Keratinocyte (primary cell): ENCODE results near the gene CAPN7. TPM values are rescaled to one million over a fixed set of nuclear protein-coding genes. Genes with fewer than 3 reads are reported as not detected.

Experiments used
- DNase-seq: peaks from one replicate; pipeline ENCODE4 v3.0.0-alpha.2; 2011; ENCODE audit warnings: low read depth, missing footprints, low spot score
- FAIRE-seq: peaks from 2 replicates; lab custom pipeline; 2011; peaks lifted over from hg19 to GRCh38; lab: Jason Lieb, UNC
- H2AFZ ChIP-seq: 2 replicates; pipeline ENCODE4 v1.6.0; 2012; ENCODE audit warnings: low read length, control low read depth, inconsistent platforms; ENCODE audit not compliant: control insufficient read depth
- H3K27ac ChIP-seq: 2 replicates; pipeline ENCODE4 v1.5.1; 2011; ENCODE audit warnings: low read length; ENCODE audit not compliant: control insufficient read depth, insufficient read depth
- H3K27me3 ChIP-seq: 3 replicates; pipeline ENCODE4 v1.6.0; 2011; ENCODE audit warnings: low read length; ENCODE audit not compliant: control insufficient read depth, insufficient read depth; ENCODE audit errors: extremely low read depth
- H3K36me3 ChIP-seq, 2 experiments: 2 replicates in 1 of 2; 3 replicates in 1 of 2; pipeline ENCODE4 v1.5.1; 2011; ENCODE audit warnings: low read length in 2 of 2, mild to moderate bottlenecking in 1 of 2; ENCODE audit not compliant: control insufficient read depth in 2 of 2, insufficient read depth in 2 of 2; ENCODE audit errors: extremely low read depth in 1 of 2
- H3K4me1 ChIP-seq: 3 replicates; pipeline ENCODE4 v1.5.1; 2011; ENCODE audit warnings: low read length; ENCODE audit not compliant: control insufficient read depth, insufficient read depth; ENCODE audit errors: extremely low read depth
- H3K4me2 ChIP-seq: 3 replicates; pipeline ENCODE4 v1.6.0; 2011; ENCODE audit warnings: low read depth, low read length; ENCODE audit not compliant: control insufficient read depth, insufficient read depth; ENCODE audit errors: extremely low read depth
- H3K4me3 ChIP-seq, 3 experiments: fragments of 200-600 bp in 1 of 3; sonication (generic) in 1 of 3; 2 replicates in 2 of 3; 3 replicates in 1 of 3; pipeline ENCODE4 v1.5.1; 2011 to 2016; ENCODE audit warnings: low read length in 3 of 3, mild to moderate bottlenecking in 3 of 3, control low read depth in 2 of 3, inconsistent platforms in 1 of 3, low read depth in 1 of 3, mixed read lengths in 1 of 3, mixed run types in 1 of 3, moderate library complexity in 1 of 3; ENCODE audit not compliant: control insufficient read depth in 2 of 3, insufficient read depth in 2 of 3; ENCODE audit errors: extremely low read depth in 1 of 3
- H3K79me2 ChIP-seq: 2 replicates; pipeline ENCODE4 v1.6.0; 2012; ENCODE audit warnings: low read length; ENCODE audit not compliant: control insufficient read depth, insufficient read depth
- H3K9ac ChIP-seq: 3 replicates; pipeline ENCODE4 v1.6.0; 2011; ENCODE audit warnings: low read length; ENCODE audit not compliant: control insufficient read depth, insufficient read depth; ENCODE audit errors: extremely low read depth
- H3K9me1 ChIP-seq: 3 replicates; pipeline ENCODE4 v1.6.0; 2011; ENCODE audit warnings: low read length; ENCODE audit not compliant: control insufficient read depth, insufficient read depth; ENCODE audit errors: extremely low read depth
- H3K9me3 ChIP-seq: 2 replicates; pipeline ENCODE4 v1.5.1; 2012; ENCODE audit warnings: low read depth, low read length; ENCODE audit not compliant: control insufficient read depth
- H4K20me1 ChIP-seq: 3 replicates; pipeline ENCODE4 v1.6.0; 2011; ENCODE audit warnings: low read length; ENCODE audit not compliant: control insufficient read depth, insufficient read depth; ENCODE audit errors: extremely low read depth
- CTCF ChIP-seq, 3 experiments: IDR thresholded peaks in 1 of 3; conservative IDR thresholded peaks in 1 of 3; optimal IDR thresholded peaks in 1 of 3; 2 replicates in 2 of 3; 3 replicates in 1 of 3; pipeline versions ENCODE3 to v1.5.1; 2011; ENCODE audit warnings: low read length in 3 of 3, mild to moderate bottlenecking in 3 of 3, moderate library complexity in 2 of 3, control low read depth in 1 of 3, inconsistent platforms in 1 of 3; ENCODE audit not compliant: insufficient read depth in 2 of 3; ENCODE audit errors: extremely low read depth in 1 of 3
- EZH2 ChIP-seq: IDR thresholded peaks from one replicate; pipeline ENCODE4 v1.6.1; 2012; ENCODE audit warnings: inconsistent platforms, mild to moderate bottlenecking, low read length, moderate library complexity
- dilution Hi-C: fragments of 300-500 bp; cut with MboI; formaldehyde crosslinking; loops from one replicate; pipeline ENCODE4 v1.7.0; 2020; ENCODE audit warnings: low sequenced_read_pairs; ENCODE audit not compliant: extremely low pct_ligation_motif_present
- polyA plus RNA-seq, 5 experiments: library from polyadenylated mRNA; depleted of rRNA in 3 of 5; stranded (reverse) in 3 of 5; stranded (forward) in 1 of 5; unstranded in 1 of 5; fragments of >200 nt; gene quantifications; 1 replicate in 1 of 5; 2 replicates in 3 of 5; 3 replicates in 1 of 5; pipeline versions ENCODE4 v1.2.1 to v1.2.3, GENCODE V29; 2011 to 2012; ENCODE audit warnings: missing spikeins in 2 of 5, low read depth in 1 of 5, low replicate concordance in 1 of 5

CAPN7 gene
- polyA plus RNA-seq, 1 donor (not counting 4 experiments of a cell fraction or from before 2014, with no cell fraction given) = 29.3 TPM

- dilution Hi-C loops = no loop called here
These were observed 80.0 kb downstream of the CAPN7 start for GRCh38 chr3:15286022-15286421.

GRCh38 chr3:15287565-15288330 is 81.7 kb downstream of the CAPN7 start:
- no peak overlapping the region for H3K27ac ChIP-seq
- H3K9me3 ChIP-seq = no peaks in the 10 kb centered on the region
- no peaks in the 10 kb centered on the region for H3K27me3 ChIP-seq
- no peak overlapping the region for H2AFZ ChIP-seq
- DNase-seq (no peak), FAIRE-seq (no peak)
- H3K4me2 ChIP-seq = no peak overlapping the region
- no peaks in the 10 kb centered on the region for H3K36me3 ChIP-seq
- dilution Hi-C loops = no loop called here
- H4K20me1 ChIP-seq = no peaks in the 10 kb centered on the region
- no peaks in the 10 kb centered on the region for H3K9me1 ChIP-seq
- no peaks in the 10 kb centered on the region for H3K4me1 ChIP-seq
- no peak for TF ChIP-seq EZH2
- no peak for TF ChIP-seq CTCF (optimal IDR thresholded peaks at IDR 0.05 in 1 of 3, IDR thresholded peaks at IDR 0.05 in 1 of 3, conservative IDR thresholded peaks at IDR 0.05 in 1 of 3; ENCODE audit: extremely low read depth in 1 of 3, insufficient read depth in 2 of 3, low read length in 3 of 3)
- no peak overlapping the region for H3K9ac ChIP-seq
- H3K4me3 ChIP-seq = no peak overlapping the region
- no peaks in the 10 kb centered on the region for H3K79me2 ChIP-seq

More at GRCh38 chr3:15286022-15286421, 80.0 kb downstream of the CAPN7 start:
- Histone ChIP-seq H3K9me1 (no peaks in the 10 kb centered on the region), H3K9ac (no peak overlapping the region), H3K27me3 (no peaks in the 10 kb centered on the region), H3K4me2 (no peak overlapping the region), H3K27ac (no peak overlapping the region), H3K36me3 (no peaks in the 10 kb centered on the region), H3K9me3 (no peaks in the 10 kb centered on the region), H3K4me1 (no peaks in the 10 kb centered on the region), H4K20me1 (no peaks in the 10 kb centered on the region), H2AFZ (no peak overlapping the region), H3K79me2 (no peaks in the 10 kb centered on the region), H3K4me3 (no peak overlapping the region)
- FAIRE-seq = no peak
- DNase-seq = no peak
- TF ChIP-seq CTCF (optimal IDR thresholded peaks at IDR 0.05 in 1 of 3, IDR thresholded peaks at IDR 0.05 in 1 of 3, conservative IDR thresholded peaks at IDR 0.05 in 1 of 3; ENCODE audit: extremely low read depth in 1 of 3, insufficient read depth in 2 of 3, low read length in 3 of 3) = no peak
- TF ChIP-seq EZH2 = no peak
